ENCODE data around the gene WDR3.

The WDR3 gene

DNA sequence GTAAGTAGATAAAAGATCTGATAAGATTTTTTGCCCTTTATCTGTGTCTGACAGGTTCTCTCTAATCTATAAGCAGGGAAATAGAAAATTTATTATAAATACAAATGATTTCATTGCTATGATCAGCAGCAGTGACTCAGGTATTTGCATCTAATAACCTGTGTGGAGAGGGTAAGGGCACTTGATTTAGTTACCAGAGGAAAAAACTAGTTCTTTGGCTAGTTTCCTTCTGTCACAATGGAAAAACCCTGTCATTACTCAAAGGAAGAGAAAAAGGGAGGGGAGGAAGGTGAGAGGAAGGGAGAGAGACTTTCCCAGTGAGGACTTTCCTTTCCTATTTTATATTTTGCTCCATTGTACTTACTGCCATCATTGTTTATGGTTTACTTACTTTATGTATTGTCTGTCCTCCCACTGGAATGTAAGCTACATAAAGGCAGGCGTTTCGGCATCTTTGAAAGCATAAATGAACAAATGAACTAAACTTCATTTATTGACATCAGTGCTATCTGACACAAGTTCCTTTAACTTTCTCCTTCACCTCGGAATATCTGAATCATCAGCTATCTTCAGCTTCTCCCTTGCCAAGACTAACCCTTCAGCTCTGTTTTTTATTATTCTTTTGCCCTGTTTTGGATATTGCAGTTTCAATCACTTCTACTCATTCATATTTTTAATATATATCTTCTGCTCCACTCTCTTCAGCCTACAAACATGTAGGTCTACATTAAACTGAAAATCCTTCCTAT lies 34.9 kb downstream of the WDR3 start:
- H3F3A ChIP-seq (ENCODE audit: insufficient read depth, low read length): no peaks in the 10 kb centered on the region
- H3K9me2 ChIP-seq (ENCODE audit: low read depth, low read length): no peaks in the 10 kb centered on the region
- no peaks in the 10 kb centered on the region for H3K79me2 ChIP-seq (ENCODE audit: insufficient read depth, low read length)
- no peaks in the 10 kb centered on the region for H3K9me3 ChIP-seq (ENCODE audit: low read length)
- H3K27ac ChIP-seq (ENCODE audit: low read depth, low read length, poor library complexity, severe bottlenecking): no peak overlapping the region
- no peak overlapping the region for H3K4me2 ChIP-seq (ENCODE audit: low read length)
- TF ChIP-seq, protein P1, sequence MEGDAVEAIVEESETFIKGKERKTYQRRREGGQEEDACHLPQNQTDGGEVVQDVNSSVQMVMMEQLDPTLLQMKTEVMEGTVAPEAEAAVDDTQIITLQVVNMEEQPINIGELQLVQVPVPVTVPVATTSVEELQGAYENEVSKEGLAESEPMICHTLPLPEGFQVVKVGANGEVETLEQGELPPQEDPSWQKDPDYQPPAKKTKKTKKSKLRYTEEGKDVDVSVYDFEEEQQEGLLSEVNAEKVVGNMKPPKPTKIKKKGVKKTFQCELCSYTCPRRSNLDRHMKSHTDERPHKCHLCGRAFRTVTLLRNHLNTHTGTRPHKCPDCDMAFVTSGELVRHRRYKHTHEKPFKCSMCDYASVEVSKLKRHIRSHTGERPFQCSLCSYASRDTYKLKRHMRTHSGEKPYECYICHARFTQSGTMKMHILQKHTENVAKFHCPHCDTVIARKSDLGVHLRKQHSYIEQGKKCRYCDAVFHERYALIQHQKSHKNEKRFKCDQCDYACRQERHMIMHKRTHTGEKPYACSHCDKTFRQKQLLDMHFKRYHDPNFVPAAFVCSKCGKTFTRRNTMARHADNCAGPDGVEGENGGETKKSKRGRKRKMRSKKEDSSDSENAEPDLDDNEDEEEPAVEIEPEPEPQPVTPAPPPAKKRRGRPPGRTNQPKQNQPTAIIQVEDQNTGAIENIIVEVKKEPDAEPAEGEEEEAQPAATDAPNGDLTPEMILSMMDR (IDR thresholded peaks at IDR 0.05; ENCODE audit: low read length): no peak
- TF ChIP-seq EZH2 (IDR thresholded peaks at IDR 0.05; ENCODE audit: borderline replicate concordance, low read length): no peak
- H3K36me3 ChIP-seq (ENCODE audit: insufficient read depth, low read length): peaks cover 33% of the 10 kb centered on the region
- H3K9ac ChIP-seq (ENCODE audit: low read length): no peak overlapping the region
- no peak overlapping the region for H2AFZ ChIP-seq (ENCODE audit: low read length)
- no peak overlapping the region for H3K4me3 ChIP-seq (ENCODE audit: low read depth, low read length, poor library complexity, severe bottlenecking)
- H4K20me1 ChIP-seq (ENCODE audit: insufficient read depth, low read length): no peaks in the 10 kb centered on the region
- no peaks in the 10 kb centered on the region for H3K27me3 ChIP-seq (ENCODE audit: insufficient read depth, low read length)
- peaks cover 9% of the 10 kb centered on the region for H3K4me1 ChIP-seq (ENCODE audit: insufficient read depth, low read length, severe bottlenecking)

DNA sequence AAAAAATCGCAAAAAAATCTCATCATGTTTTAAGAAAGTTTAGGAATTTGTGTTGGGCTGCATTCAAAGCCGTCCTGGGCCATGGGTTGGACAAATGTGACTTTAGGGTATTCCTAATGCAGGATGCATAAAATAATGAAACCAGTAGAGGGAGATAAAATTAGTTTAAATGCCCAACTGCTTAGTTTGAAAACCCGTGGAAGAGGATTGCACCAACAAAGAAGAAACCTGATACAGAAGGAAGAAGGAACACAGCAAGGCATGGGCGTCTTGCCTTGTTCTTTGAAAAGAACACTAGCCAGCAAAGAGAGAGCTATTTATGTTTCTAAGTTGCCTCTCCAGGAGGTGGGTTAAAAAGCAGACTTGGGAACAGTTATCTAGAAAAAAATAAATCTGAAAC lies 37.9 kb downstream of the WDR3 start:
- TF ChIP-seq EZH2 (IDR thresholded peaks at IDR 0.05; ENCODE audit: borderline replicate concordance, low read length): no peak
- TF ChIP-seq, protein P1 (IDR thresholded peaks at IDR 0.05; ENCODE audit: low read length): no peak; the same call in 1 of the 2 replicates
- Histone ChIP-seq H3K9me2 (ENCODE audit: low read depth, low read length) (no peaks in the 10 kb centered on the region), H2AFZ (ENCODE audit: low read length) (no peak overlapping the region), H3K4me2 (ENCODE audit: low read length) (no peak overlapping the region), H3K9me3 (ENCODE audit: low read length) (no peaks in the 10 kb centered on the region), H4K20me1 (ENCODE audit: insufficient read depth, low read length) (no peaks in the 10 kb centered on the region), H3F3A (ENCODE audit: insufficient read depth, low read length) (no peaks in the 10 kb centered on the region), H3K27ac (ENCODE audit: low read depth, low read length, poor library complexity, severe bottlenecking) (no peak overlapping the region), H3K4me1 (ENCODE audit: insufficient read depth, low read length, severe bottlenecking) (peaks cover 9% of the 10 kb centered on the region), H3K4me3 (ENCODE audit: low read depth, low read length, poor library complexity, severe bottlenecking) (no peak overlapping the region), H3K27me3 (ENCODE audit: insufficient read depth, low read length) (no peaks in the 10 kb centered on the region), H3K9ac (ENCODE audit: low read length) (no peak overlapping the region), H3K36me3 (ENCODE audit: insufficient read depth, low read length) (peaks cover 5% of the 10 kb centered on the region; the same call in 1 of the 2 replicates), H3K79me2 (ENCODE audit: insufficient read depth, low read length) (no peaks in the 10 kb centered on the region)

GRCh38 chr1:117967881-117968280 lies 38.3 kb downstream of the WDR3 start:
- Histone ChIP-seq H3K4me3 (ENCODE audit: low read depth, low read length, poor library complexity, severe bottlenecking) (no peak overlapping the region), H3K27me3 (ENCODE audit: insufficient read depth, low read length) (no peaks in the 10 kb centered on the region), H3K9me3 (ENCODE audit: low read length) (no peaks in the 10 kb centered on the region), H3K9ac (ENCODE audit: low read length) (no peak overlapping the region), H4K20me1 (ENCODE audit: insufficient read depth, low read length) (no peaks in the 10 kb centered on the region), H3K79me2 (ENCODE audit: insufficient read depth, low read length) (no peaks in the 10 kb centered on the region), H3K36me3 (ENCODE audit: insufficient read depth, low read length) (peaks cover under 1% of the 10 kb centered on the region; the same call in 1 of the 2 replicates), H3K4me2 (ENCODE audit: low read length) (no peak overlapping the region), H3K9me2 (ENCODE audit: low read depth, low read length) (no peaks in the 10 kb centered on the region), H3F3A (ENCODE audit: insufficient read depth, low read length) (no peaks in the 10 kb centered on the region), H3K27ac (ENCODE audit: low read depth, low read length, poor library complexity, severe bottlenecking) (no peak overlapping the region), H2AFZ (ENCODE audit: low read length) (no peak overlapping the region), H3K4me1 (ENCODE audit: insufficient read depth, low read length, severe bottlenecking) (peaks cover 9% of the 10 kb centered on the region)
- no peak for TF ChIP-seq EZH2 (IDR thresholded peaks at IDR 0.05; ENCODE audit: borderline replicate concordance, low read length)
- TF ChIP-seq, protein P1 (IDR thresholded peaks at IDR 0.05; ENCODE audit: low read length): no peak

Data from OCI-LY1 (cell line).